Measurements from ENCODE around the gene FZR1. TPM values are rescaled to one million over a fixed set of nuclear protein-coding genes. Genes with fewer than 3 reads are reported as not detected.
"Not testable (repeated sequence)": the region's sequence is repeated elsewhere in the genome, so short reads cannot be mapped to it uniquely, and the experiment has no call there.

Gene FZR1
- total RNA-seq, 2 donors from 2014 or later = 56.7 to 65.1 TPM

DNA sequence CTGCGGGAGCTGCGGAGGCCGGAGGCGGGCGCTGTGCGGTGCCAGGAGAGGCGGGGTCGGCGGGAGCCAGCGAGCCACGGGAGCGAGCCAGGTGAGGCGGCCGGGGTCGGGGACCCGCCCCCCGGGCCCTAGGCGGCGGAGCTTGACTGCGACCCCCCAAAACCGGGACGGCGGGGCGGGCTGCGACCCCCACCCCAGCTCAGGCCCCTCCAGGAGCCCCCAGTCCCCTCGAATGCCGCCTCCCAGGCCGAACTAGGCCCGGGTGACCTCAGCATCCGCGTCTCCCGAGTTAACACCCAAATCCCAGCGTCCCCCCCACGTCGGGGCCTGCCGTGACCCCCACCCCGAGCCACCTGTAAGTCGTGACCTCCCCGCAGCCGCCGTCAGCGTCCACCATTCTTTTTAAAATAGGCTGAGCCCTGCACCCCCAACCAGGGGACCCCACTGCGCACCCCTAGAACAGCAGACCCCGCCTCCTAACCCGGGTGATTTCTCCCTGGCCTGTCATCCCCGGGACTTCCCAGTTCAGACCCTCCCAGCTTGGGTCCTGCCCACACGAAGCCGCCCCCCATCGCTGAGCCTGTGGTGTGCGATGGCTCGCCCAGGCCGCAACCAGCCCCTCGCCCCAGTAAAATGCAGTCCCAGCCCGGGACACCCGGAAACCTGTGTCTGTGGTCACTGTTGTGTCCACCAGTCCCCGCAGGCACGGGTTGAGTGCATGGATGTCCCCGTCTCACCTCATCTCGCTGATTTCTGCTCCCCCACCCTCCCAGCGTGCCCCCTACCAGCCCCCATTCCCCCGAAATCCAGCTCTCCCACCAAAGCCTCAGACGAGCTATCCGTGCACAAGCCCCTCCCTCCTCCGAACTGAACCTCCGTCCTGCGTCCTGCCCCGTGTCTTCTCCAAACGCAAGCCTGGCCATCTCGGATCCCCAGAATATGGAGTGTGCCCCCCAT, 551 bp downstream of the FZR1 start:
- Histone ChIP-seq H3K4me1 (ENCODE audit: control insufficient read depth, insufficient read depth, low read length) (no peaks in the 10 kb centered on the region), H3K4me3 (ENCODE audit: low read length) (peak overlapping the region; percentile 84), H3K36me3 (ENCODE audit: control insufficient read depth, insufficient read depth, low read length) (peaks cover 23% of the 10 kb centered on the region), H3K27ac (ENCODE audit: low read depth, low read length) (peak overlapping the region; percentile 10), H3K27me3 (ENCODE audit: control insufficient read depth, insufficient read depth, low read length, poor library complexity, severe bottlenecking) (no peaks in the 10 kb centered on the region), H3K9me3 (ENCODE audit: control insufficient read depth, low read length) (no peaks in the 10 kb centered on the region), H3K9ac (ENCODE audit: extremely low read depth, low read length, poor library complexity, severe bottlenecking) (peak overlapping the region; percentile 64)
- Mint-ChIP-seq H3K27ac (peak overlapping the region; percentile 88), H3K4me1 (peaks cover 13% of the 10 kb centered on the region), H3K4me3 (peak overlapping the region; percentile 88), H3K27me3 (ENCODE audit: insufficient read depth) (no peaks in the 10 kb centered on the region), H3K36me3 (ENCODE audit: low read depth) (peaks cover 12% of the 10 kb centered on the region), H3K9me3 (no peaks in the 10 kb centered on the region)
- TF ChIP-seq CTCF (conservative IDR thresholded peaks at IDR 0.05) = no peak
- 0% methylated on average over 7 to 63 of the region's 69 CpGs for WGBS, 2 experiments (ENCODE audit: insufficient coverage in 1 of 2, insufficient read length in 1 of 2)
- DNase-seq = peak; percentile 66

- no peaks in the 10 kb centered on the region for H3K4me1 ChIP-seq (ENCODE audit: control insufficient read depth, insufficient read depth, low read length)
- peak overlapping the region; percentile 88 for H3K4me3 Mint-ChIP-seq
- DNase-seq = peak; percentile 83
- no peaks in the 10 kb centered on the region for H3K9me3 Mint-ChIP-seq
- H3K4me1 Mint-ChIP-seq = peaks cover 13% of the 10 kb centered on the region
- H3K9ac ChIP-seq (ENCODE audit: extremely low read depth, low read length, poor library complexity, severe bottlenecking) = peak overlapping the region; percentile 64
- peak overlapping the region; percentile 88 for H3K27ac Mint-ChIP-seq
- H3K27me3 ChIP-seq (ENCODE audit: control insufficient read depth, insufficient read depth, low read length, poor library complexity, severe bottlenecking) = no peaks in the 10 kb centered on the region
- H3K9me3 ChIP-seq (ENCODE audit: control insufficient read depth, low read length) = no peaks in the 10 kb centered on the region
- TF ChIP-seq CTCF (conservative IDR thresholded peaks at IDR 0.05) = no peak
- WGBS, 2 experiments (ENCODE audit: insufficient coverage in 1 of 2, insufficient read length in 1 of 2) = 17 to 20% methylated on average over 8 to 31 of the region's 31 CpGs
- no peaks in the 10 kb centered on the region for H3K27me3 Mint-ChIP-seq (ENCODE audit: insufficient read depth)
- H3K27ac ChIP-seq (ENCODE audit: low read depth, low read length) = no peak overlapping the region
- H3K4me3 ChIP-seq (ENCODE audit: low read length) = peak overlapping the region; percentile 84
- peaks cover 23% of the 10 kb centered on the region for H3K36me3 ChIP-seq (ENCODE audit: control insufficient read depth, insufficient read depth, low read length)
- H3K36me3 Mint-ChIP-seq (ENCODE audit: low read depth) = peaks cover 12% of the 10 kb centered on the region
Observed at GRCh38 chr19:3507371-3508120, 1.4 kb downstream of the FZR1 start.

- H3K27ac Mint-ChIP-seq; H3K9ac ChIP-seq (ENCODE audit: extremely low read depth, low read length, poor library complexity, severe bottlenecking); DNase-seq; H3K27ac ChIP-seq (ENCODE audit: low read depth, low read length); H3K27me3 ChIP-seq (ENCODE audit: control insufficient read depth, insufficient read depth, low read length, poor library complexity, severe bottlenecking); H3K27me3 Mint-ChIP-seq (ENCODE audit: insufficient read depth); H3K4me1 ChIP-seq (ENCODE audit: control insufficient read depth, insufficient read depth, low read length); H3K9me3 ChIP-seq (ENCODE audit: control insufficient read depth, low read length); H3K9me3 Mint-ChIP-seq: not testable (repeated sequence)
- Mint-ChIP-seq H3K4me1 (peaks cover 13% of the 10 kb centered on the region), H3K36me3 (ENCODE audit: low read depth) (peaks cover 12% of the 10 kb centered on the region), H3K4me3 (peak overlapping the region; percentile 88)
- 90 to 93% methylated on average over 10 to 18 of the region's 18 CpGs for WGBS, 2 experiments (ENCODE audit: insufficient coverage in 1 of 2, insufficient read length in 1 of 2)
- Histone ChIP-seq H3K4me3 (ENCODE audit: low read length) (peak overlapping the region; percentile 84), H3K36me3 (ENCODE audit: control insufficient read depth, insufficient read depth, low read length) (peaks cover 23% of the 10 kb centered on the region)
Observed at GRCh38 chr19:3508121-3508661, 2.1 kb downstream of the FZR1 start.
